Body of pancreas (tissue), 4 donors: Measurements from ENCODE around the gene SRRT. TPM values are rescaled to one million over a fixed set of nuclear protein-coding genes. Genes with fewer than 3 reads are reported as not detected.
"Not testable (repeated sequence)": the region's sequence is repeated elsewhere in the genome, so short reads cannot be mapped to it uniquely, and the experiment has no call there.

Experiments used
- ATAC-seq: fragments of 150-250 bp; one replicate; pipeline ENCODE4 v1.9.1; 2016
- DNase-seq, 4 donors: peaks; one replicate each; pipeline ENCODE4 v3.0.0-alpha.2; 2019
- H3K27ac ChIP-seq, 4 donors: fragments of 200-600 bp; sonication (generic); 1 replicate in 3 of 4; 2 replicates in 1 of 4; pipeline versions ENCODE4 v1.5.1 to v1.6.1; 2016 to 2019; ENCODE audit warnings: mild to moderate bottlenecking in 1 of 4, mixed read lengths in 1 of 4, moderate library complexity in 1 of 4
- H3K27me3 ChIP-seq, 2 donors: fragments of 200-600 bp; sonication (generic); one replicate each; pipeline ENCODE4 v1.6.0; 2016; ENCODE audit warnings: mild to moderate bottlenecking in 1 of 2
- H3K36me3 ChIP-seq, 2 donors: fragments of 200-600 bp; sonication (generic); replicated peaks in 1 of 2; 2 replicates each; pipeline ENCODE4 v1.5.1; 2016; ENCODE audit warnings: low read depth in 2 of 2; ENCODE audit not compliant: insufficient read depth in 1 of 2
- H3K4me1 ChIP-seq: fragments of 200-600 bp; sonication (generic); one replicate; pipeline ENCODE4 v1.6.0; 2016
- H3K4me3 ChIP-seq, 2 donors: fragments of 200-600 bp; sonication (generic); 1 replicate in 1 of 2; 2 replicates in 1 of 2; pipeline ENCODE4 v1.5.1; 2016 to 2019
- H3K9me3 ChIP-seq, 3 donors: fragments of 200-600 bp; sonication (generic); 1 replicate in 2 of 3; 2 replicates in 1 of 3; pipeline ENCODE4 v1.5.1; 2016
- CTCF ChIP-seq, 7 experiments: fragments of 450-650 bp in 4 of 7; fragments of 200-600 bp in 3 of 7; sonication (generic) in 3 of 7; IDR thresholded peaks; one replicate each; pipeline ENCODE4 v1.5.1; 2016 to 2019; ENCODE audit warnings: antibody characterized with exemption in 7 of 7
- POLR2A ChIP-seq, 3 donors: fragments of 450-650 bp; IDR thresholded peaks; one replicate each; pipeline ENCODE4 v1.6.1; 2016; ENCODE audit warnings: antibody characterized with exemption in 3 of 3, mild to moderate bottlenecking in 2 of 3
- WGBS, 2 donors: methylation state at CpG; one replicate each; pipeline ENCODE4 v1.1.5; 2017; 5-methylcytosine and 5-hydroxymethylcytosine counted together
- intact Hi-C: fragments of 100-400 bp; cut with DNase I; formaldehyde crosslinking; loops from one replicate; pipeline ENCODE4 v1.15.1; 2023
- total RNA-seq, 2 donors: library from RNA; depleted of rRNA; stranded (reverse); fragments of >200 nt; gene quantifications; one replicate each; pipeline ENCODE4 v1.1.0, GENCODE V29; 2016

Gene SRRT
- total RNA-seq, 2 donors from 2014 or later: 54.7 to 60.7 TPM

- 60 to 61% methylated on average over 15 of the region's 15 CpGs for WGBS, 2 donors
- TF ChIP-seq POLR2A (IDR thresholded peaks at IDR 0.05): no peak
- TF ChIP-seq CTCF (IDR thresholded peaks at IDR 0.05): peak in 1 of 7 experiments; percentile 9
- ATAC-seq (peak; percentile 83), DNase-seq (peak; percentile 72 to 89 (median 86))
- Histone ChIP-seq H3K36me3 (no peaks in the 10 kb centered on the region), H3K4me3 (no peak overlapping the region), H3K9me3 (no peaks in the 10 kb centered on the region), H3K27me3 (no peaks in the 10 kb centered on the region), H3K27ac (peak overlapping the region in 2 of 4 donors; percentile 41 to 56), H3K4me1 (peaks cover 19% of the 10 kb centered on the region)
- intact Hi-C loops: no loop called here
Measured at GRCh38 chr7:100914208-100914878, 39.4 kb downstream of the SRRT start.

- peaks cover 19% of the 10 kb centered on the region for H3K4me1 ChIP-seq
- H3K27ac ChIP-seq: no peak overlapping the region
- DNase-seq (no peak), ATAC-seq (no peak)
- intact Hi-C loops: no loop called here
- no peaks in the 10 kb centered on the region for H3K27me3 ChIP-seq
- H3K36me3 ChIP-seq: no peaks in the 10 kb centered on the region
- 87 to 88% methylated on average over 8 of the region's 8 CpGs for WGBS, 2 donors
- TF ChIP-seq POLR2A (IDR thresholded peaks at IDR 0.05) (no peak), CTCF (IDR thresholded peaks at IDR 0.05) (no peak)
- no peak overlapping the region for H3K4me3 ChIP-seq
- H3K9me3 ChIP-seq: no peaks in the 10 kb centered on the region
Measured at GRCh38 chr7:100914879-100915447, 40.1 kb downstream of the SRRT start.

- H3K9me3 ChIP-seq, DNase-seq, ATAC-seq, H3K27me3 ChIP-seq, H3K4me3 ChIP-seq, H3K36me3 ChIP-seq, H3K4me1 ChIP-seq, intact Hi-C loops, H3K27ac ChIP-seq: not testable (repeated sequence)
- 82 to 88% methylated on average over 5 of the region's 5 CpGs for WGBS, 2 donors
Measured at GRCh38 chr7:100919335-100919734, 44.4 kb downstream of the SRRT start.

GRCh38 chr7:100919779-100920437, 45.0 kb downstream of the SRRT start:
- H3K36me3 ChIP-seq, H3K27me3 ChIP-seq, intact Hi-C loops, H3K27ac ChIP-seq, H3K9me3 ChIP-seq, H3K4me1 ChIP-seq, DNase-seq, H3K4me3 ChIP-seq, ATAC-seq: not testable (repeated sequence)
- 64 to 68% methylated on average over 9 of the region's 9 CpGs for WGBS, 2 donors

- intact Hi-C loops: no loop called here
- no peak overlapping the region for H3K27ac ChIP-seq
- ATAC-seq (no peak), DNase-seq (no peak)
- no peaks in the 10 kb centered on the region for H3K27me3 ChIP-seq
- H3K36me3 ChIP-seq: no peaks in the 10 kb centered on the region
- H3K4me1 ChIP-seq: no peaks in the 10 kb centered on the region
- H3K4me3 ChIP-seq: no peak overlapping the region
- no peaks in the 10 kb centered on the region for H3K9me3 ChIP-seq
- TF ChIP-seq CTCF (IDR thresholded peaks at IDR 0.05) (no peak), POLR2A (IDR thresholded peaks at IDR 0.05) (no peak)
Measured at GRCh38 chr7:100921039-100921438, 46.1 kb downstream of the SRRT start.

- H3K4me1 ChIP-seq, H3K9me3 ChIP-seq, DNase-seq, H3K4me3 ChIP-seq, intact Hi-C loops, H3K36me3 ChIP-seq, H3K27me3 ChIP-seq, ATAC-seq, H3K27ac ChIP-seq: not testable (repeated sequence)
- 54 to 59% methylated on average over 4 of the region's 4 CpGs for WGBS, 2 donors
Measured at GRCh38 chr7:100923616-100924015, 48.7 kb downstream of the SRRT start.
